H1 (cell line): ENCODE measurements around the gene GRIA4. TPM values are rescaled to one million over a fixed set of nuclear protein-coding genes. Genes with fewer than 3 reads are reported as not detected.

Source experiments
- CTCF ChIA-PET: fragments of 300-600 bp; sonication (Branson Sonifier 250); formaldehyde crosslinking; loops from one replicate; lab custom pipeline; 2021; ENCODE audit not compliant: partially characterized antibody; lab: Charles Lee
- POLR2A ChIA-PET: fragments of 300-600 bp; sonication (Branson Sonifier 250); formaldehyde crosslinking; loops from one replicate; lab custom pipeline; 2021; ENCODE audit warnings: inconsistent platforms; ENCODE audit not compliant: partially characterized antibody; lab: Charles Lee
- DNase-seq, 2 experiments: peaks; one replicate each; pipeline versions ENCODE4 v3.0.0 to v3.0.0-alpha.2; 2010 to 2022; ENCODE audit warnings: low spot score in 2 of 2, low read depth in 1 of 2, mixed read lengths in 1 of 2
- FAIRE-seq: peaks from 2 replicates; lab custom pipeline; 2011; peaks lifted over from hg19 to GRCh38; lab: Jason Lieb, UNC
- H2AFZ ChIP-seq: 2 replicates; pipeline ENCODE4 v1.8.1; 2012; ENCODE audit warnings: low read length, inconsistent platforms
- H2AK5ac ChIP-seq: 2 replicates; pipeline ENCODE4 v1.6.1; 2013; ENCODE audit warnings: low read depth, low read length
- H2BK120ac ChIP-seq: replicated peaks from 2 replicates; pipeline ENCODE3; 2013; ENCODE audit warnings: low read depth, low read length, inconsistent platforms
- H2BK12ac ChIP-seq: 2 replicates; pipeline ENCODE4 v1.6.1; 2013; ENCODE audit warnings: low read depth, low read length
- H2BK15ac ChIP-seq: 2 replicates; pipeline ENCODE4 v1.6.1; 2013; ENCODE audit warnings: low read length
- H2BK20ac ChIP-seq: 2 replicates; pipeline ENCODE4 v1.6.1; 2013; ENCODE audit warnings: low read length
- H2BK5ac ChIP-seq: 2 replicates; pipeline ENCODE4 v1.6.1; 2013; ENCODE audit warnings: low read depth, low read length
- H3K14ac ChIP-seq: 2 replicates; pipeline ENCODE4 v1.6.1; 2013; ENCODE audit warnings: inconsistent platforms; ENCODE audit not compliant: insufficient read length
- H3K18ac ChIP-seq: 2 replicates; pipeline ENCODE4 v1.6.1; 2013; ENCODE audit warnings: low read length; ENCODE audit errors: extremely low read depth
- H3K23ac ChIP-seq: 2 replicates; pipeline ENCODE4 v1.6.1; 2013; ENCODE audit warnings: inconsistent platforms; ENCODE audit not compliant: insufficient read length
- H3K23me2 ChIP-seq: 2 replicates; pipeline ENCODE4 v1.6.1; 2013; ENCODE audit warnings: low read depth, low read length
- H3K27ac ChIP-seq: 2 replicates; pipeline ENCODE4 v1.6.1; 2011; ENCODE audit warnings: low read depth, low read length, inconsistent platforms
- H3K27me3 ChIP-seq, 4 experiments: replicated peaks in 1 of 4; 1 replicate in 1 of 4; 2 replicates in 3 of 4; pipeline versions ENCODE4 v1.6.1 to v1.8.1; 2011 to 2013; ENCODE audit warnings: low read length in 3 of 4, mild to moderate bottlenecking in 3 of 4, inconsistent platforms in 2 of 4, mixed read lengths in 2 of 4, moderate library complexity in 1 of 4; ENCODE audit not compliant: control insufficient read depth in 3 of 4, insufficient read depth in 3 of 4; ENCODE audit errors: extremely low read depth in 1 of 4
- H3K36me3 ChIP-seq, 4 experiments: 2 replicates each; pipeline versions ENCODE4 v1.6.1 to v1.8.1; 2011 to 2013; ENCODE audit warnings: mild to moderate bottlenecking in 4 of 4, low read length in 3 of 4, moderate library complexity in 2 of 4, control low read depth in 1 of 4, inconsistent platforms in 1 of 4; ENCODE audit not compliant: insufficient read depth in 4 of 4, control insufficient read depth in 2 of 4
- H3K4ac ChIP-seq: replicated peaks from 2 replicates; pipeline ENCODE3; 2013; ENCODE audit warnings: low read length, low read depth, mixed read lengths, inconsistent platforms; ENCODE audit not compliant: insufficient read length
- H3K4me1 ChIP-seq, 4 experiments: replicated peaks in 1 of 4; 1 replicate in 1 of 4; 2 replicates in 3 of 4; pipeline versions ENCODE4 v1.6.1 to v1.8.1; 2011 to 2013; ENCODE audit warnings: low read length in 3 of 4, inconsistent platforms in 2 of 4, mixed read lengths in 1 of 4; ENCODE audit not compliant: insufficient read depth in 4 of 4, control insufficient read depth in 3 of 4
- H3K4me2 ChIP-seq, 2 experiments: 2 replicates each; pipeline versions ENCODE4 v1.6.1 to v1.8.1; 2011 to 2013; ENCODE audit warnings: low read depth in 2 of 2, low read length in 2 of 2, control low read depth in 1 of 2, inconsistent platforms in 1 of 2, mild to moderate bottlenecking in 1 of 2; ENCODE audit not compliant: insufficient read depth in 1 of 2
- H3K4me3 ChIP-seq, 4 experiments: fragments of 200-600, 300-600 bp in 1 of 4; sonication (generic), shearing (Covaris generic), sonication (Bioruptor Twin) in 1 of 4; 2 replicates each; pipeline versions ENCODE4 v1.5.1 to v1.8.1; 2011 to 2016; ENCODE audit warnings: low read length in 4 of 4, low read depth in 3 of 4, control low read depth in 2 of 4, inconsistent platforms in 2 of 4, mild to moderate bottlenecking in 2 of 4, mixed read lengths in 1 of 4, moderate library complexity in 1 of 4; ENCODE audit not compliant: insufficient read depth in 2 of 4; ENCODE audit errors: extremely low read depth in 1 of 4
- H3K56ac ChIP-seq: replicated peaks from 2 replicates; pipeline ENCODE3; 2013; ENCODE audit warnings: low read depth, mild to moderate bottlenecking, mixed read lengths, low read length, inconsistent platforms; ENCODE audit not compliant: insufficient read length
- H3K79me1 ChIP-seq: 2 replicates; pipeline ENCODE4 v1.6.1; 2013; ENCODE audit warnings: low read depth, low read length, control low read depth
- H3K79me2 ChIP-seq, 2 experiments: 2 replicates each; pipeline versions ENCODE4 v1.6.1 to v1.8.1; 2012 to 2013; ENCODE audit warnings: low read length in 2 of 2, mild to moderate bottlenecking in 2 of 2, inconsistent platforms in 1 of 2; ENCODE audit not compliant: insufficient read depth in 2 of 2, control insufficient read depth in 1 of 2
- H3K9ac ChIP-seq, 4 experiments: replicated peaks in 1 of 4; 1 replicate in 1 of 4; 2 replicates in 3 of 4; pipeline versions ENCODE4 v1.6.1 to v1.8.1; 2011 to 2013; ENCODE audit warnings: low read depth in 3 of 4, low read length in 3 of 4, control low read depth in 2 of 4, mild to moderate bottlenecking in 2 of 4, moderate library complexity in 2 of 4, inconsistent platforms in 1 of 4; ENCODE audit errors: extremely low read depth in 1 of 4
- H3K9me3 ChIP-seq, 2 experiments: 2 replicates each; pipeline versions ENCODE4 v1.6.1 to v1.8.1; 2012 to 2013; ENCODE audit warnings: mild to moderate bottlenecking in 2 of 2, moderate library complexity in 2 of 2, control low read depth in 1 of 2, inconsistent platforms in 1 of 2, low read depth in 1 of 2, low read length in 1 of 2, mixed read lengths in 1 of 2; ENCODE audit not compliant: insufficient read depth in 2 of 2
- H4K20me1 ChIP-seq, 2 experiments: replicated peaks in 1 of 2; 2 replicates each; pipeline versions ENCODE3 to v1.8.1; 2011 to 2013; ENCODE audit warnings: inconsistent platforms in 2 of 2, low read length in 2 of 2, mild to moderate bottlenecking in 1 of 2; ENCODE audit not compliant: insufficient read depth in 2 of 2, control insufficient read depth in 1 of 2
- H4K5ac ChIP-seq: 2 replicates; pipeline ENCODE4 v1.6.1; 2013; ENCODE audit warnings: low read length, low read depth, mixed read lengths, inconsistent platforms; ENCODE audit not compliant: insufficient read length
- H4K8ac ChIP-seq: 2 replicates; pipeline ENCODE4 v1.8.0; 2013; ENCODE audit warnings: mild to moderate bottlenecking, moderate library complexity, low read length, inconsistent platforms; ENCODE audit not compliant: insufficient read depth; ENCODE audit errors: extremely low read depth
- H4K91ac ChIP-seq: replicated peaks from 2 replicates; pipeline ENCODE3; 2013; ENCODE audit warnings: low read length, mixed read lengths, inconsistent platforms; ENCODE audit not compliant: insufficient read length
- RNF2 ChIP-seq: fragments of 200-900, 300-1000 bp; sonication (generic); IDR thresholded peaks from 2 replicates; pipeline ENCODE4 v1.7.1; 2016; ENCODE audit warnings: borderline replicate concordance, low read depth, mild to moderate bottlenecking, antibody characterized with exemption, low read length; ENCODE audit not compliant: poor library complexity, severe bottlenecking; ENCODE audit errors: missing control alignments
- SP4 ChIP-seq: IDR thresholded peaks from 2 replicates; pipeline ENCODE4 v1.6.1; 2012; ENCODE audit warnings: low read length, inconsistent platforms
- WGBS, 2 experiments: shearing (Covaris generic) in 1 of 2; methylation state at CpG; one replicate each; pipeline versions ENCODE4 v1.1.6 to v1.1.7; 2013 to 2015; ENCODE audit warnings: low lambda C conversion rate in 2 of 2, mixed read lengths in 2 of 2, inconsistent platforms in 1 of 2, low coverage in 1 of 2, missing lambda C conversion rate in 1 of 2; ENCODE audit not compliant: insufficient replicate concordance in 2 of 2, insufficient coverage in 1 of 2, insufficient read length in 1 of 2; ENCODE audit errors: extremely low coverage in 1 of 2, missing lambda C conversion rate in 1 of 2; 5-methylcytosine and 5-hydroxymethylcytosine counted together
- polyA plus RNA-seq, 7 experiments: library from polyadenylated mRNA; depleted of rRNA in 3 of 7; stranded (reverse) in 5 of 7; unstranded in 2 of 7; fragments of >200 nt in 5 of 7; fragments of 200-250 nt in 2 of 7; gene quantifications; 1 replicate in 5 of 7; 2 replicates in 1 of 7; 4 replicates in 1 of 7; pipeline versions ENCODE4 v1.2.1 to v1.2.3, GENCODE V29; 2011 to 2013; ENCODE audit warnings: missing spikeins in 2 of 7, mixed read lengths in 2 of 7
- total RNA-seq: library from RNA; stranded (reverse); fragmentation: NEBNext Ultra II Directional; extraction: Animal tissue kit (Norgen Biotek cat#: 25700); gene quantifications from 2 replicates; pipeline ENCODE4 v1.2.1, GENCODE V29; 2021

GRIA4 gene
- total and polyA plus RNA-seq, 2 of the 8 experiments (the other 6 are each of a cell fraction or from before 2014, with no cell fraction given): 12.5 to 21.8 TPM

DNA sequence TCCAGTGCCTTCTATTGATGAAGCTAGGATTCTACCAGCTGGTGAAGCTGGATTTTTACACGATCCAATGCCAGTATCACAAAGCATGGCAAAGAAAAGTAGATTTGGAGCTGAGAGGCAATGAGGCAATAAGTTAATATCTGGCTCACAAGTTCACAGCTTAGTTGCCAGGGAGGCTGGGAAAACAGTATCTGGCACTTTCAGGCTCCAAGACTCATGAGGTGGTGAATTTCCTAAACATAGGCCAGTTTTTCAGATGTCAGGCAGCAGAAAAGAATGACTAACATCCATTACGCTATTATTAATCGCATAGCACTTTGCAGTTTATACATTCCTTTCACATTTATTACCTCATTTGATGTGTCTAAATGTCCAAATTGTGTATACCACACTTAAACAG, 122.7 kb downstream of the GRIA4 start:
- H3K4me2 ChIP-seq: no peak overlapping the region
- no peak overlapping the region for H4K8ac ChIP-seq
- no peak overlapping the region for H2BK5ac ChIP-seq
- ChIA-PET CTCF (interaction anchor here (1.4 kb wide), 1 partner anchor 131 kb away, joined by 3 read pairs; no protein-coding TSS in a partner anchor), POLR2A (no interaction called here)
- no peaks in the 10 kb centered on the region for H3K9me3 ChIP-seq
- no peak overlapping the region for H2BK20ac ChIP-seq
- H3K18ac ChIP-seq: no peak overlapping the region
- no peak overlapping the region for H3K4me3 ChIP-seq
- H3K23ac ChIP-seq: no peak overlapping the region
- no peaks in the 10 kb centered on the region for H3K79me2 ChIP-seq
- no peak for DNase-seq
- no peak for FAIRE-seq
- H2BK12ac ChIP-seq: no peak overlapping the region
- H2AK5ac ChIP-seq: no peak overlapping the region
- H3K14ac ChIP-seq: no peak overlapping the region
- H4K91ac ChIP-seq: no peak overlapping the region
- no peaks in the 10 kb centered on the region for H3K23me2 ChIP-seq
- WGBS, 2 experiments: 94% methylated on average over 3 of the region's 3 CpGs; no CpG with 5 or more reads in 1 of the 2 experiments
- H3K79me1 ChIP-seq: no peaks in the 10 kb centered on the region
- H3K4me1 ChIP-seq: no peaks in the 10 kb centered on the region
- H3K36me3 ChIP-seq: no peaks in the 10 kb centered on the region
- H3K56ac ChIP-seq: no peak overlapping the region
- no peak overlapping the region for H2BK120ac ChIP-seq
- no peak overlapping the region for H3K9ac ChIP-seq
- H4K20me1 ChIP-seq: no peaks in the 10 kb centered on the region
- TF ChIP-seq RNF2 (no peak), SP4 (no peak)
- H2AFZ ChIP-seq: no peak overlapping the region
- H2BK15ac ChIP-seq: no peak overlapping the region
- no peaks in the 10 kb centered on the region for H3K27me3 ChIP-seq
- no peak overlapping the region for H3K4ac ChIP-seq
- H3K27ac ChIP-seq: no peak overlapping the region
- H4K5ac ChIP-seq: no peak overlapping the region
